ENCODE measurements around the gene ALKBH4.

Gene ALKBH4

GRCh38 chr7:102454468-102454867 is 10.2 kb downstream of the ALKBH4 start:
- Histone ChIP-seq H4K20me1 (ENCODE audit: insufficient read depth, low read length) (no peaks in the 10 kb centered on the region), H2AFZ (ENCODE audit: low read length) (no peak overlapping the region), H3K9me2 (replicated peaks; ENCODE audit: insufficient read depth, low read length) (no peaks in the 10 kb centered on the region), H3K4me2 (ENCODE audit: low read depth, low read length) (no peak overlapping the region), H3K9me3 (replicated peaks; ENCODE audit: insufficient read depth, low read length) (no peaks in the 10 kb centered on the region), H3K4me3 (ENCODE audit: low read length) (no peak overlapping the region), H3K9ac (ENCODE audit: low read length) (no peak overlapping the region), H3K36me3 (replicated peaks; ENCODE audit: insufficient read depth, low read length) (no peaks in the 10 kb centered on the region), H3K27ac (ENCODE audit: low read length) (no peak overlapping the region), H3F3A (ENCODE audit: insufficient read depth, low read length) (peaks cover 19% of the 10 kb centered on the region), H3K4me1 (ENCODE audit: low read length) (peaks cover 14% of the 10 kb centered on the region), H3K27me3 (replicated peaks; ENCODE audit: insufficient read depth, low read length) (no peaks in the 10 kb centered on the region), H3K79me2 (ENCODE audit: low read length) (0 out of 2 replicates have a peak, but pooled peaks cover 6% of the 10 kb centered on the region)
- peak; percentile 1 for DNase-seq
- TF ChIP-seq EZH2 (optimal IDR thresholded peaks at IDR 0.05; ENCODE audit: low read depth, low read length) (no peak), EZH2phosphoT487 (IDR thresholded peaks at IDR 0.05; ENCODE audit: low read length) (no peak), CTCF (IDR thresholded peaks at IDR 0.05; ENCODE audit: low read length) (no peak)

GRCh38 chr7:102453319-102453718 is 11.3 kb downstream of the ALKBH4 start:
- peak; percentile 1 for DNase-seq
- Histone ChIP-seq H3K27me3 (replicated peaks; ENCODE audit: insufficient read depth, low read length) (no peaks in the 10 kb centered on the region), H3K4me1 (ENCODE audit: low read length) (peaks cover 14% of the 10 kb centered on the region), H4K20me1 (ENCODE audit: insufficient read depth, low read length) (no peaks in the 10 kb centered on the region), H3K79me2 (ENCODE audit: low read length) (peaks cover 11% of the 10 kb centered on the region), H3F3A (ENCODE audit: insufficient read depth, low read length) (peaks cover 19% of the 10 kb centered on the region), H3K27ac (ENCODE audit: low read length) (no peak overlapping the region), H3K36me3 (replicated peaks; ENCODE audit: insufficient read depth, low read length) (no peaks in the 10 kb centered on the region), H3K4me3 (ENCODE audit: low read length) (no peak overlapping the region), H3K4me2 (ENCODE audit: low read depth, low read length) (no peak overlapping the region), H3K9ac (ENCODE audit: low read length) (no peak overlapping the region), H3K9me3 (replicated peaks; ENCODE audit: insufficient read depth, low read length) (no peaks in the 10 kb centered on the region), H3K9me2 (replicated peaks; ENCODE audit: insufficient read depth, low read length) (no peaks in the 10 kb centered on the region), H2AFZ (ENCODE audit: low read length) (no peak overlapping the region)
- TF ChIP-seq EZH2phosphoT487 (IDR thresholded peaks at IDR 0.05; ENCODE audit: low read length) (no peak), EZH2 (optimal IDR thresholded peaks at IDR 0.05; ENCODE audit: low read depth, low read length) (no peak), CTCF (IDR thresholded peaks at IDR 0.05; ENCODE audit: low read length) (no peak)

GRCh38 chr7:102452451-102452850 is 12.2 kb downstream of the ALKBH4 start:
- Histone ChIP-seq H3K4me2 (ENCODE audit: low read depth, low read length) (no peak overlapping the region), H3K27me3 (replicated peaks; ENCODE audit: insufficient read depth, low read length) (no peaks in the 10 kb centered on the region), H3K36me3 (replicated peaks; ENCODE audit: insufficient read depth, low read length) (no peaks in the 10 kb centered on the region; the same call in 1 of the 2 replicates), H3K4me3 (ENCODE audit: low read length) (no peak overlapping the region), H3F3A (ENCODE audit: insufficient read depth, low read length) (peaks cover 19% of the 10 kb centered on the region), H3K79me2 (ENCODE audit: low read length) (peaks cover 20% of the 10 kb centered on the region), H2AFZ (ENCODE audit: low read length) (no peak overlapping the region), H3K9ac (ENCODE audit: low read length) (no peak overlapping the region), H3K9me2 (replicated peaks; ENCODE audit: insufficient read depth, low read length) (no peaks in the 10 kb centered on the region), H3K4me1 (ENCODE audit: low read length) (peaks cover 14% of the 10 kb centered on the region), H4K20me1 (ENCODE audit: insufficient read depth, low read length) (no peaks in the 10 kb centered on the region), H3K9me3 (replicated peaks; ENCODE audit: insufficient read depth, low read length) (no peaks in the 10 kb centered on the region), H3K27ac (ENCODE audit: low read length) (peak overlapping the region; percentile 85; the same call in 1 of the 2 replicates)
- TF ChIP-seq CTCF (IDR thresholded peaks at IDR 0.05; ENCODE audit: low read length) (no peak), EZH2phosphoT487 (IDR thresholded peaks at IDR 0.05; ENCODE audit: low read length) (no peak), EZH2 (optimal IDR thresholded peaks at IDR 0.05; ENCODE audit: low read depth, low read length) (no peak)
- DNase-seq = no peak

Measured in MM.1S (cell line).